Measurements from ENCODE around the gene GASK1A. TPM values are rescaled to one million over a fixed set of nuclear protein-coding genes. Genes with fewer than 3 reads are reported as not detected.

GASK1A gene
- total RNA-seq, 1 donor from 2014 or later, result not detected

GRCh38 chr3:42991341-42992315 is 12.5 kb downstream of the GASK1A start:
- Mint-ChIP-seq H3K27ac (no peak overlapping the region), H3K27me3 (peaks cover 8% of the 10 kb centered on the region), H3K9me3 (no peaks in the 10 kb centered on the region), H3K36me3 (ENCODE audit: low read depth) (no peaks in the 10 kb centered on the region), H3K4me3 (no peak overlapping the region), H3K4me1 (no peaks in the 10 kb centered on the region)
- POLR2A ChIA-PET, result no interaction called here
- ATAC-seq (ENCODE audit: low read depth) (no peak), DNase-seq (no peak)
- intact Hi-C loops (cut with micrococcal nuclease), result no loop called here
- TF ChIP-seq CTCF (IDR thresholded peaks at IDR 0.05), result no peak
- CTCF ChIA-PET, result no interaction called here

- Mint-ChIP-seq H3K4me1 (no peaks in the 10 kb centered on the region), H3K27ac (no peak overlapping the region), H3K27me3 (no peaks in the 10 kb centered on the region), H3K36me3 (ENCODE audit: low read depth) (no peaks in the 10 kb centered on the region), H3K4me3 (no peak overlapping the region), H3K9me3 (no peaks in the 10 kb centered on the region)
- ATAC-seq (ENCODE audit: low read depth), result no peak
- TF ChIP-seq CTCF (IDR thresholded peaks at IDR 0.05), result no peak
- ChIA-PET CTCF (no interaction called here), POLR2A (no interaction called here)
- intact Hi-C loops (cut with micrococcal nuclease), result no loop called here
- DNase-seq, result no peak
Measured at GRCh38 chr3:42994595-42994994, 15.5 kb downstream of the GASK1A start.

DNA sequence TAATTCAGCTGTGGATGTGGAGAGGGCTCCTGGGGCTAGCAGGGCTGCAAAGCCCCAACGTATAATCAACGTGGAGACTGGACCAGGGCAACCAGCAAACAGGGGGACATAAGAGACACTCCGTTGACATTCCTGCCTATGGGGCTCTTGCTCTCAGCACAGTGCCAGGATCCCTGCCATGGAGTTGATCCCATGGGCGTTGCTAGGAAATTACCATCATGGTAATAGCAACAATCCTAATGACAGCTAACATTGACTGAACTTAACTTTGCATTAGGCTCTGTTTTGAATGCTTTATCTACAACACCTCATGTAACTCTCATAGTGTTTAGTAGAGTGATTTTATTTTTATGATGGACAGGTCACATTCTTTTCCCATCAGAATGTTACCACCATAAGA is 16.9 kb downstream of the GASK1A start:
- ChIA-PET POLR2A (no interaction called here), CTCF (no interaction called here)
- DNase-seq, result no peak
- no peak overlapping the region for H3K27ac Mint-ChIP-seq
- intact Hi-C loops (cut with micrococcal nuclease), result no loop called here
- TF ChIP-seq CTCF (IDR thresholded peaks at IDR 0.05), result no peak
- no peak overlapping the region for H3K4me3 Mint-ChIP-seq
- no peaks in the 10 kb centered on the region for H3K9me3 Mint-ChIP-seq
- no peaks in the 10 kb centered on the region for H3K36me3 Mint-ChIP-seq (ENCODE audit: low read depth)
- H3K4me1 Mint-ChIP-seq, result no peaks in the 10 kb centered on the region
- H3K27me3 Mint-ChIP-seq, result no peaks in the 10 kb centered on the region
- no peak for ATAC-seq (ENCODE audit: low read depth)

- no peaks in the 10 kb centered on the region for H3K9me3 Mint-ChIP-seq
- ATAC-seq (ENCODE audit: low read depth) (no peak), DNase-seq (no peak)
- no peak overlapping the region for H3K27ac Mint-ChIP-seq
- intact Hi-C loops (cut with micrococcal nuclease), result no loop called here
- no peaks in the 10 kb centered on the region for H3K27me3 Mint-ChIP-seq
- no peak for TF ChIP-seq CTCF (IDR thresholded peaks at IDR 0.05)
- POLR2A ChIA-PET, result interaction anchor here (0.6 kb wide), 1 partner anchor 1074 kb away, joined by 3 read pairs; no protein-coding TSS in a partner anchor
- no peaks in the 10 kb centered on the region for H3K4me1 Mint-ChIP-seq
- H3K36me3 Mint-ChIP-seq (ENCODE audit: low read depth), result no peaks in the 10 kb centered on the region
- CTCF ChIA-PET, result no interaction called here
- H3K4me3 Mint-ChIP-seq, result no peak overlapping the region
Measured at GRCh38 chr3:42996633-42997075, 17.5 kb downstream of the GASK1A start.

DNA sequence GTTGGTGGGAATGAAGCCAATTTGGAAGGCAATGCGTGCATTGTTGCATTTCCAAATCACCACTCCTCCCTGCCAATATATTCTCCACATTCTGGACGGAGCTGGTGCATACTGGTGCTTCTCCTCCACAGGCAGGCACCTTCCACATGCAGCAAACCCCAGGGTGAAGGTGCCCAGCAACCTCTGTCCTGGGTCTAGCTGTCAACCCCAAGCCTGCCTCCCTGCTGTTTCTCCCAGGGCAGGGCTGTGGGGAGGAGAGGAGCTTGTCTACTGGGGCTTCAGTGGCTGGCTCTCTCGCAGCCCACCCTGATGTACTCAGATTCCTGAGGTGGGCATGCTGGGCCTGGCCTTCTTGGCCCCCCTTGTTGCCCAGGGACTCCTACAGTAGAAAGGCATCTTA is 20.1 kb downstream of the GASK1A start:
- intact Hi-C loops (cut with micrococcal nuclease), result no loop called here
- Mint-ChIP-seq H3K4me1 (no peaks in the 10 kb centered on the region), H3K27ac (no peak overlapping the region), H3K9me3 (no peaks in the 10 kb centered on the region), H3K36me3 (ENCODE audit: low read depth) (no peaks in the 10 kb centered on the region), H3K27me3 (no peaks in the 10 kb centered on the region), H3K4me3 (no peak overlapping the region)
- ATAC-seq (ENCODE audit: low read depth) (no peak), DNase-seq (no peak)
- ChIA-PET CTCF (no interaction called here), POLR2A (no interaction called here)
- no peak for TF ChIP-seq CTCF (IDR thresholded peaks at IDR 0.05)
